Natural killer cell (primary cell): Measurements from ENCODE around the gene TLR8. TPM values are rescaled to one million over a fixed set of nuclear protein-coding genes. Genes with fewer than 3 reads are reported as not detected.

Source experiments
- ATAC-seq, 3 donors: fragments of 150-1000 bp in 2 of 3; fragments of 200-7000 bp in 1 of 3; cut with Tn5 transposase; 1 replicate in 1 of 3; 2 replicates in 2 of 3; pipeline ENCODE4 v1.10.0; 2021; ENCODE audit warnings: mild to moderate bottlenecking in 2 of 3, moderate library complexity in 2 of 3
- DNase-seq, 2 donors: peaks; one replicate each; pipeline versions ENCODE4 v3.0.0 to v3.0.0-alpha.2; 2013 to 2021; ENCODE audit warnings: mixed read lengths in 1 of 2
- H3K27ac ChIP-seq: one replicate; pipeline ENCODE4 v1.5.1; 2013; ENCODE audit warnings: mild to moderate bottlenecking, low read length
- H3K27me3 ChIP-seq: one replicate; pipeline ENCODE4 v1.6.1; 2013; ENCODE audit warnings: low read length; ENCODE audit not compliant: control insufficient read depth, insufficient read depth
- H3K36me3 ChIP-seq: one replicate; pipeline ENCODE4 v1.6.1; 2013; ENCODE audit warnings: low read length; ENCODE audit not compliant: control insufficient read depth, insufficient read depth
- H3K4me1 ChIP-seq: one replicate; pipeline ENCODE4 v1.6.1; 2013; ENCODE audit warnings: low read length; ENCODE audit not compliant: control insufficient read depth, insufficient read depth
- H3K4me3 ChIP-seq: one replicate; pipeline ENCODE4 v1.5.1; 2013; ENCODE audit warnings: low read length
- H3K9me3 ChIP-seq: one replicate; pipeline ENCODE4 v1.6.1; 2013; ENCODE audit warnings: low read length; ENCODE audit not compliant: control insufficient read depth, insufficient read depth
- H3K27ac Mint-ChIP-seq, 2 donors: one replicate each; pipeline ENCODE4 v1.8.0; 2022; ENCODE audit warnings: mild to moderate bottlenecking in 2 of 2, mixed read lengths in 2 of 2, moderate library complexity in 1 of 2
- H3K27me3 Mint-ChIP-seq, 2 donors: one replicate each; pipeline ENCODE4 v1.8.0; 2022; ENCODE audit warnings: low read depth in 2 of 2, mixed read lengths in 2 of 2
- H3K36me3 Mint-ChIP-seq: one replicate; pipeline ENCODE4 v1.8.0; 2022; ENCODE audit warnings: mixed read lengths
- H3K4me1 Mint-ChIP-seq, 2 donors: one replicate each; pipeline ENCODE4 v1.8.0; 2022; ENCODE audit warnings: mixed read lengths in 2 of 2
- H3K4me3 Mint-ChIP-seq: one replicate; pipeline ENCODE4 v1.8.0; 2022; ENCODE audit warnings: mild to moderate bottlenecking, moderate library complexity, mixed read lengths
- H3K9me3 Mint-ChIP-seq, 2 donors: one replicate each; pipeline ENCODE4 v1.8.0; 2022; ENCODE audit warnings: mixed read lengths in 2 of 2
- WGBS: methylation state at CpG from one replicate; pipeline ENCODE4 v1.1.7; 2013; ENCODE audit warnings: missing lambda C conversion rate; ENCODE audit not compliant: insufficient coverage; 5-methylcytosine and 5-hydroxymethylcytosine counted together
- intact Hi-C: fragments of 100-400 bp; cut with micrococcal nuclease; formaldehyde crosslinking; loops from one replicate; pipeline ENCODE4 v1.14.2; 2022
- total RNA-seq, 4 donors: library from RNA; stranded (reverse); fragments of 120-200 nt in 1 of 4; gene quantifications; one replicate each; pipeline versions ENCODE4 v1.2.3 to v1.2.4, GENCODE V29; 2013 to 2022
- TF ChIP-seq, protein P1 (sequence below): fragments of 200-600 bp; IDR thresholded peaks from one replicate; pipeline ENCODE4 v1.8.0; 2022; ENCODE audit warnings: antibody characterized with exemption

Gene TLR8
- total RNA-seq, 3 donors from 2014 or later (not counting 1 experiment from before 2014, with no cell fraction given) = 0.95 to 1.9 (median 0.95) TPM

GRCh38 chrX:12920990-12921389 is 14.6 kb downstream of the TLR8 start:
- DNase-seq (no peak), ATAC-seq (no peak)
- no peak overlapping the region for H3K4me3 ChIP-seq
- TF ChIP-seq, protein P1, sequence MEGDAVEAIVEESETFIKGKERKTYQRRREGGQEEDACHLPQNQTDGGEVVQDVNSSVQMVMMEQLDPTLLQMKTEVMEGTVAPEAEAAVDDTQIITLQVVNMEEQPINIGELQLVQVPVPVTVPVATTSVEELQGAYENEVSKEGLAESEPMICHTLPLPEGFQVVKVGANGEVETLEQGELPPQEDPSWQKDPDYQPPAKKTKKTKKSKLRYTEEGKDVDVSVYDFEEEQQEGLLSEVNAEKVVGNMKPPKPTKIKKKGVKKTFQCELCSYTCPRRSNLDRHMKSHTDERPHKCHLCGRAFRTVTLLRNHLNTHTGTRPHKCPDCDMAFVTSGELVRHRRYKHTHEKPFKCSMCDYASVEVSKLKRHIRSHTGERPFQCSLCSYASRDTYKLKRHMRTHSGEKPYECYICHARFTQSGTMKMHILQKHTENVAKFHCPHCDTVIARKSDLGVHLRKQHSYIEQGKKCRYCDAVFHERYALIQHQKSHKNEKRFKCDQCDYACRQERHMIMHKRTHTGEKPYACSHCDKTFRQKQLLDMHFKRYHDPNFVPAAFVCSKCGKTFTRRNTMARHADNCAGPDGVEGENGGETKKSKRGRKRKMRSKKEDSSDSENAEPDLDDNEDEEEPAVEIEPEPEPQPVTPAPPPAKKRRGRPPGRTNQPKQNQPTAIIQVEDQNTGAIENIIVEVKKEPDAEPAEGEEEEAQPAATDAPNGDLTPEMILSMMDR = no peak
- no peaks in the 10 kb centered on the region for H3K9me3 ChIP-seq
- Mint-ChIP-seq H3K27me3 (peaks cover 5 to 51% of the 10 kb centered on the region in 2 donors), H3K27ac (no peak overlapping the region), H3K4me1 (no peaks in the 10 kb centered on the region), H3K4me3 (no peak overlapping the region), H3K36me3 (no peaks in the 10 kb centered on the region), H3K9me3 (no peaks in the 10 kb centered on the region)
- 80% methylated on average over 8 of the region's 8 CpGs for WGBS
- no peak overlapping the region for H3K27ac ChIP-seq
- intact Hi-C loops = no loop called here
- H3K36me3 ChIP-seq = no peaks in the 10 kb centered on the region
- H3K4me1 ChIP-seq = no peaks in the 10 kb centered on the region
- no peaks in the 10 kb centered on the region for H3K27me3 ChIP-seq

- Histone ChIP-seq H3K4me1 (no peaks in the 10 kb centered on the region), H3K9me3 (no peaks in the 10 kb centered on the region), H3K27ac (no peak overlapping the region), H3K4me3 (no peak overlapping the region), H3K36me3 (no peaks in the 10 kb centered on the region), H3K27me3 (no peaks in the 10 kb centered on the region)
- ATAC-seq = no peak
- 93% methylated on average over 10 of the region's 10 CpGs for WGBS
- H3K27ac Mint-ChIP-seq = no peak overlapping the region
- intact Hi-C loops = no loop called here
- TF ChIP-seq, protein P1 = no peak
- no peaks in the 10 kb centered on the region for H3K4me1 Mint-ChIP-seq
- H3K36me3 Mint-ChIP-seq = no peaks in the 10 kb centered on the region
- no peak for DNase-seq
- H3K27me3 Mint-ChIP-seq = peaks cover 5 to 47% of the 10 kb centered on the region in 2 donors
- H3K9me3 Mint-ChIP-seq = no peaks in the 10 kb centered on the region
- no peak overlapping the region for H3K4me3 Mint-ChIP-seq
Observed at GRCh38 chrX:12921886-12922598, 15.6 kb downstream of the TLR8 start.

DNA sequence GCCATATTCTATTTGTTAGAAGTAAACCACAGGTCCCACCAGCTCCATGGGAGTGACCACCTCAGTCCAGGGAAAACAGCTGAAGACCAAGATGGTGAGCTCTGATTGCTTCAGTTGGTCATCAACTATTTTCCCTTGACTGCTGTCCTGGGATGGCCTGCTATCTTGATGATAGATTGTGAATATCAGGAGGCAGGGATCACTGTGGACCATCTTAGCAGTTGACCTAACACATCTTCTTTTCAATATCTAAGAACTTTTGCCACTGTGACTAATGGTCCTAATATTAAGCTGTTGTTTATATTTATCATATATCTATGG is 16.1 kb downstream of the TLR8 start:
- DNase-seq = no peak
- H3K27ac Mint-ChIP-seq = no peak overlapping the region
- H3K4me1 Mint-ChIP-seq = no peaks in the 10 kb centered on the region
- Histone ChIP-seq H3K27ac (no peak overlapping the region), H3K27me3 (no peaks in the 10 kb centered on the region), H3K4me3 (no peak overlapping the region), H3K4me1 (no peaks in the 10 kb centered on the region), H3K9me3 (no peaks in the 10 kb centered on the region), H3K36me3 (no peaks in the 10 kb centered on the region)
- no peaks in the 10 kb centered on the region for H3K36me3 Mint-ChIP-seq
- no peak overlapping the region for H3K4me3 Mint-ChIP-seq
- no peak for ATAC-seq
- no peaks in the 10 kb centered on the region for H3K9me3 Mint-ChIP-seq
- peaks cover 5 to 44% of the 10 kb centered on the region in 2 donors for H3K27me3 Mint-ChIP-seq
- TF ChIP-seq, protein P1 = no peak
- intact Hi-C loops = no loop called here

- ATAC-seq (no peak), DNase-seq (no peak)
- no peak overlapping the region for H3K4me3 ChIP-seq
- H3K9me3 ChIP-seq = no peaks in the 10 kb centered on the region
- intact Hi-C loops = no loop called here
- Mint-ChIP-seq H3K4me3 (no peak overlapping the region), H3K4me1 (no peaks in the 10 kb centered on the region), H3K27me3 (peaks cover under 1 to 43% of the 10 kb centered on the region in 2 donors), H3K9me3 (no peaks in the 10 kb centered on the region), H3K36me3 (no peaks in the 10 kb centered on the region), H3K27ac (no peak overlapping the region)
- WGBS = 89% methylated on average over 2 of the region's 4 CpGs
- H3K27ac ChIP-seq = no peak overlapping the region
- H3K27me3 ChIP-seq = no peaks in the 10 kb centered on the region
- no peaks in the 10 kb centered on the region for H3K4me1 ChIP-seq
- TF ChIP-seq, protein P1 = no peak
- no peaks in the 10 kb centered on the region for H3K36me3 ChIP-seq
Observed at GRCh38 chrX:12929701-12930100, 23.3 kb downstream of the TLR8 start.
